K562 (cell line): ENCODE results near the gene SNCG. TPM values are rescaled to one million over a fixed set of nuclear protein-coding genes. Genes with fewer than 3 reads are reported as not detected.

Experiments
- BRCA1 ChIP-seq, 2 experiments: fragments of 450-650 bp in 1 of 2; sonication (generic) in 1 of 2; formaldehyde crosslinking in 1 of 2; IDR thresholded peaks; 2 replicates each; pipeline versions ENCODE4 v1.5.0 to v1.6.1; 2017 to 2020; ENCODE audit warnings: mild to moderate bottlenecking in 1 of 2, missing genetic modification reagents in 1 of 2
- COPS2 ChIP-seq: fragments of 450-650 bp; conservative IDR thresholded peaks from 2 replicates; pipeline ENCODE4 v1.6.1; 2016; ENCODE audit warnings: mild to moderate bottlenecking, moderate library complexity
- CSDE1 ChIP-seq, 2 experiments: fragments of 450-650 bp; IDR thresholded peaks; 2 replicates each; pipeline ENCODE4 v1.6.1; 2016; ENCODE audit warnings: mild to moderate bottlenecking in 1 of 2
- DACH1 ChIP-seq: fragments of 450-650 bp; IDR thresholded peaks from 2 replicates; pipeline ENCODE4 v1.6.1; 2018; ENCODE audit not compliant: partially characterized antibody
- ETV6 ChIP-seq, 3 experiments: fragments of 150-350 bp in 1 of 3; sonication (generic) in 1 of 3; formaldehyde crosslinking in 1 of 3; IDR thresholded peaks; 2 replicates each; pipeline versions ENCODE4 v1.6.1 to v1.8.0; 2014 to 2022; ENCODE audit warnings: borderline replicate concordance in 2 of 3, low read depth in 2 of 3, antibody characterized with exemption in 1 of 3, low read length in 1 of 3, mild to moderate bottlenecking in 1 of 3, missing genetic modification reagents in 1 of 3
- HMGN3 ChIP-seq: IDR thresholded peaks from 2 replicates; pipeline ENCODE4 v1.6.1; 2011; ENCODE audit warnings: borderline replicate concordance, low read depth, mild to moderate bottlenecking, mixed read lengths, low read length; ENCODE audit not compliant: insufficient read length; ENCODE audit errors: extremely low read depth
- MCM3 ChIP-seq: fragments of 450-650 bp; IDR thresholded peaks from 2 replicates; pipeline ENCODE4 v1.6.1; 2016
- MEF2D ChIP-seq: conservative IDR thresholded peaks from 2 replicates; pipeline ENCODE4 v1.6.1; 2016; ENCODE audit warnings: low read depth, missing genetic modification characterization, missing compliant biosample characterization
- MLX ChIP-seq, 2 experiments: fragments of 450-650 bp in 1 of 2; sonication (generic) in 1 of 2; formaldehyde crosslinking; conservative IDR thresholded peaks; 2 replicates each; pipeline versions ENCODE4 v1.4.0 to v1.8.1; 2020 to 2022; ENCODE audit warnings: mild to moderate bottlenecking in 1 of 2, missing genetic modification reagents in 1 of 2
- MXD1 ChIP-seq: fragments of 250-450 bp; sonication (Bioruptor Pico); IDR thresholded peaks from 2 replicates; pipeline ENCODE4 v1.8.0; 2021; ENCODE audit warnings: borderline replicate concordance, mild to moderate bottlenecking, moderate library complexity; ENCODE audit not compliant: poor library complexity, severe bottlenecking
- RBM17 ChIP-seq: fragments of 200-400 bp; formaldehyde crosslinking; IDR thresholded peaks from 2 replicates; pipeline ENCODE4 v1.6.1; 2017; ENCODE audit warnings: low read depth, mild to moderate bottlenecking, low read length, borderline replicate concordance
- TAL1 ChIP-seq: fragments of 450-650 bp; IDR thresholded peaks from 2 replicates; pipeline ENCODE4 v1.6.1; 2016; ENCODE audit warnings: mild to moderate bottlenecking
- WHSC1 ChIP-seq: IDR thresholded peaks from one replicate; pipeline ENCODE4 v1.6.1; 2012; ENCODE audit warnings: low read length, control low read depth, inconsistent platforms
- ZBTB49 ChIP-seq: sonication (generic); formaldehyde crosslinking; IDR thresholded peaks from 2 replicates; pipeline ENCODE4 v1.8.0; 2022; ENCODE audit warnings: missing genetic modification reagents, mild to moderate bottlenecking, borderline replicate concordance
- ZNF274 ChIP-seq: IDR thresholded peaks from 2 replicates; pipeline ENCODE4 v1.6.1; 2011; ENCODE audit warnings: low read depth, mild to moderate bottlenecking, low read length, moderate library complexity, borderline replicate concordance
- polyA plus RNA-seq, 8 experiments: library from polyadenylated mRNA; depleted of rRNA in 4 of 8; stranded (reverse) in 5 of 8; unstranded in 3 of 8; fragments of >200 nt; fragmentation: Nextera tagmentation in 2 of 8; fragmentation: Illumina TruSeq in 1 of 8; extraction: Ambion mirVana in 2 of 8; extraction: Trizol in 1 of 8; gene quantifications; 2 replicates each; pipeline versions ENCODE4 v1.2.1 to v1.2.3, GENCODE V29; 2011 to 2014; ENCODE audit warnings: inconsistent platforms in 1 of 8, missing spikeins in 1 of 8
- total RNA-seq, 7 experiments: library from RNA; depleted of rRNA in 6 of 7; stranded (reverse); fragments of >200 nt in 6 of 7; fragmentation: Illumina TruSeq in 2 of 7; extraction: Trizol in 2 of 7; gene quantifications; 2 replicates each; pipeline versions ENCODE4 v1.2.1 to v1.2.3, GENCODE V29; 2011 to 2021; ENCODE audit warnings: low replicate concordance in 1 of 7

SNCG gene
- total and polyA plus RNA-seq, 9 of the 15 experiments (the other 6 are each of a cell fraction or from before 2014, with no cell fraction given) = 9.8 to 146 (median 93.6) TPM

GRCh38 chr10:86960003-86960862 is 1.8 kb downstream of the SNCG start (continued):
- TF ChIP-seq RBM17 (no peak), WHSC1 (no peak), MCM3 (no peak), ZBTB49 (CRISPR knock-in tag) (no peak), MXD1 (CRISPR knock-in tag) (no peak), CSDE1 (IDR thresholded peaks at IDR 0.05) (no peak), TAL1 (no peak), HMGN3 (peak; percentile 49), ZNF274 (no peak), COPS2 (no peak), BRCA1 (IDR thresholded peaks at IDR 0.05) (no peak), BRCA1 (CRISPR knock-in tag; IDR thresholded peaks at IDR 0.05) (no peak), ETV6 (IDR thresholded peaks at IDR 0.05; ENCODE audit: borderline replicate concordance in 1 of 2, low read depth in 2 of 2, low read length in 1 of 2) (no peak), ETV6 (CRISPR knock-in tag; IDR thresholded peaks at IDR 0.05; ENCODE audit: borderline replicate concordance) (no peak), MEF2D (tag) (no peak), MLX (CRISPR knock-in tag; conservative IDR thresholded peaks at IDR 0.05) (no peak), DACH1 (no peak)
